Upper lobe of left lung (tissue), 6 donors: Measurements from ENCODE around the gene WBP1. TPM values are rescaled to one million over a fixed set of nuclear protein-coding genes. Genes with fewer than 3 reads are reported as not detected.

Experiments
- ATAC-seq, 2 donors: fragments of 200-7000 bp; cut with Tn5 transposase; one replicate each; pipeline ENCODE4 v1.9.1; 2022; ENCODE audit warnings: mild to moderate bottlenecking in 2 of 2, moderate library complexity in 2 of 2; ENCODE audit not compliant: low FRiP score in 2 of 2
- DNase-seq, 2 donors: peaks; one replicate each; pipeline ENCODE4 v3.0.0-alpha.2; 2019 to 2020
- H3K27ac ChIP-seq, 4 donors: fragments of 200-600 bp; sonication (generic); one replicate each; pipeline ENCODE4 v1.5.1; 2016 to 2019
- H3K27me3 ChIP-seq, 4 donors: fragments of 200-600 bp; sonication (generic); one replicate each; pipeline ENCODE4 v1.5.1; 2017 to 2019
- H3K36me3 ChIP-seq, 4 donors: fragments of 200-600 bp; sonication (generic); one replicate each; pipeline ENCODE4 v1.5.1; 2016 to 2019
- H3K4me1 ChIP-seq, 4 donors: fragments of 200-600 bp; sonication (generic); one replicate each; pipeline ENCODE4 v1.5.1; 2018 to 2019
- H3K4me3 ChIP-seq, 4 donors: fragments of 200-600 bp; sonication (generic); one replicate each; pipeline ENCODE4 v1.5.1; 2017 to 2019; ENCODE audit warnings: mild to moderate bottlenecking in 2 of 4, moderate library complexity in 1 of 4
- H3K9me3 ChIP-seq, 4 donors: fragments of 200-600 bp; sonication (generic); one replicate each; pipeline ENCODE4 v1.5.1; 2018 to 2019
- EP300 ChIP-seq, 4 donors: sonication (generic); formaldehyde crosslinking; IDR thresholded peaks; one replicate each; pipeline ENCODE4 v1.5.1; 2017; ENCODE audit warnings: antibody characterized with exemption in 4 of 4, control low read depth in 2 of 4
- POLR2A ChIP-seq, 4 donors: fragments of 450-650 bp; IDR thresholded peaks; one replicate each; pipeline ENCODE4 v1.5.1; 2016 to 2017; ENCODE audit warnings: antibody characterized with exemption in 4 of 4, mild to moderate bottlenecking in 2 of 4
- POLR2AphosphoS5 ChIP-seq, 2 donors: sonication (generic); formaldehyde crosslinking; IDR thresholded peaks; one replicate each; pipeline ENCODE4 v1.5.1; 2017; ENCODE audit warnings: antibody characterized with exemption in 2 of 2
- WGBS, 2 donors: methylation state at CpG; one replicate each; pipeline ENCODE4 v1.1.5; 2017 to 2018; 5-methylcytosine and 5-hydroxymethylcytosine counted together
- total RNA-seq, 6 donors: library from RNA; depleted of rRNA in 4 of 6; stranded (reverse); fragments of >200 nt in 4 of 6; gene quantifications; one replicate each; pipeline versions ENCODE4 v1.1.0 to v1.2.1, GENCODE V29; 2016 to 2021
- TF ChIP-seq, protein P1 (sequence below), 6 experiments: fragments of 450-650 bp in 4 of 6; fragments of 200-600 bp in 2 of 6; sonication (generic) in 2 of 6; IDR thresholded peaks; one replicate each; pipeline ENCODE4 v1.5.1; 2016 to 2019; ENCODE audit warnings: antibody characterized with exemption in 6 of 6
- donor health status: DM: no; HTN: no; CAD: no; lungs with moderate emphysema.
- donor health status: DM: no; HTN: yes; CAD: no; lungs with severe emphysema.

The WBP1 gene
- total RNA-seq, 6 donors from 2014 or later, result 34.7 to 109 (median 51.3) TPM

DNA sequence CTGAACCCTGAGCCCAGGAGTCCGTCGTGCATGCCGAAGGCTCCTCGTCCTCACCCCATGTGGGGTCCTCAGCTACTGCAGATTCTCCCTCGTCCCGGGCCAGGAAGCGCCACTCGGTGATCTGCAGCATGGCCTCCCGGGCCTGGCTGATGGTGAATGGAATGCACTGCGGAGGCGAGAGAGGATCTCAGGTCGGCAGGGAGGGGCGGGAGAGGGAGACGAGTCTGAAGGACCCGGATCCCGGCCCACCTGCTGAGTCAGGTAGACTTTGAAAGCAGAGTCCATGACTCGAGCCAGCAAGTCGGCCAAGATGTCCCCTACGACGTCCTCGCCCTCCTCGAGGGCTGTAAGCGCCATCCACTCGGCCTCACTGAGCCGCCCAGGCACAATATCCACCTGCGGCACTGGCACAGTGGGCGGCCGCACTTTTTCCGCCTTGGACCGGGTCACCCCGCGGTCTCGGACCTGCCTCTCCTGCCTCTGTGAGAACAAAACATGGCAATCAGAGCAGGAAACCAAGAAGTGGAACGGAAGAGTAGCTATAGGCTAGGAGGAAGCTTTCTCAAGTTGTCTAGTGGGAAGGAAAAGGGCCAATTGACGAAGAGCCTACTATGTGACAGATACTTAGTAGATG, 42.4 kb upstream of the WBP1 start:
- Histone ChIP-seq H3K9me3 (no peaks in the 10 kb centered on the region), H3K4me3 (peak overlapping the region in 3 of 4 donors; percentile 50 to 57 (median 54)), H3K4me1 (peaks cover 11 to 24% (median 22%) of the 10 kb centered on the region in 4 donors), H3K36me3 (no peaks in the 10 kb centered on the region), H3K27ac (peak overlapping the region in 2 of 4 donors; percentile 7 to 67), H3K27me3 (no peaks in the 10 kb centered on the region)
- DNase-seq, result peak in 1 of 2 donors; percentile 76
- ATAC-seq, result peak in 1 of 2 donors; percentile 12
- 64 to 68% methylated on average over 28 to 35 of the region's 35 CpGs for WGBS, 2 donors
- TF ChIP-seq EP300 (IDR thresholded peaks at IDR 0.05), result no peak
- no peak for TF ChIP-seq POLR2AphosphoS5 (IDR thresholded peaks at IDR 0.05)
- TF ChIP-seq, protein P1, sequence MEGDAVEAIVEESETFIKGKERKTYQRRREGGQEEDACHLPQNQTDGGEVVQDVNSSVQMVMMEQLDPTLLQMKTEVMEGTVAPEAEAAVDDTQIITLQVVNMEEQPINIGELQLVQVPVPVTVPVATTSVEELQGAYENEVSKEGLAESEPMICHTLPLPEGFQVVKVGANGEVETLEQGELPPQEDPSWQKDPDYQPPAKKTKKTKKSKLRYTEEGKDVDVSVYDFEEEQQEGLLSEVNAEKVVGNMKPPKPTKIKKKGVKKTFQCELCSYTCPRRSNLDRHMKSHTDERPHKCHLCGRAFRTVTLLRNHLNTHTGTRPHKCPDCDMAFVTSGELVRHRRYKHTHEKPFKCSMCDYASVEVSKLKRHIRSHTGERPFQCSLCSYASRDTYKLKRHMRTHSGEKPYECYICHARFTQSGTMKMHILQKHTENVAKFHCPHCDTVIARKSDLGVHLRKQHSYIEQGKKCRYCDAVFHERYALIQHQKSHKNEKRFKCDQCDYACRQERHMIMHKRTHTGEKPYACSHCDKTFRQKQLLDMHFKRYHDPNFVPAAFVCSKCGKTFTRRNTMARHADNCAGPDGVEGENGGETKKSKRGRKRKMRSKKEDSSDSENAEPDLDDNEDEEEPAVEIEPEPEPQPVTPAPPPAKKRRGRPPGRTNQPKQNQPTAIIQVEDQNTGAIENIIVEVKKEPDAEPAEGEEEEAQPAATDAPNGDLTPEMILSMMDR (IDR thresholded peaks at IDR 0.05), result no peak
- no peak for TF ChIP-seq POLR2A (IDR thresholded peaks at IDR 0.05)

DNA sequence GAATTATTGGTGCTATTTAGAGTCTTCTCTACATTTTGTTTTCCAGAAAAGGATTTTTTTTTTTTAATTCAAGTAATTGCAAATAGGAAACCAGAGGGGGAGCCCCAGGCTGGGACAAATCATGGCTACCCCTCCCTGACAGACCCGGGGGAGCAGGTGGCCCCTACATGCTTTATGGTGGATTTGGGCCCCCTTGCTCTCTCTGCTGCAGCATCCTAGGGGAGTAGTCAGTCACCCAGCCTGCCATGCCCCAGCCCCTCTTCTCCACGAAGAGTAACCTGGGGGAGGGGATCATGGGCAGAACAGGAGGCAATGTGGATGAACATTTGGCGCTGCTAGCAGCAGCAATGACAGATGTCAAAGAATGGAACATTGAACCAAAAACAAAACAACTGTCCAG, 41.5 kb upstream of the WBP1 start:
- no peak overlapping the region for H3K4me3 ChIP-seq
- no peaks in the 10 kb centered on the region for H3K36me3 ChIP-seq
- TF ChIP-seq EP300 (IDR thresholded peaks at IDR 0.05) (no peak), POLR2AphosphoS5 (IDR thresholded peaks at IDR 0.05) (no peak), POLR2A (IDR thresholded peaks at IDR 0.05) (no peak)
- TF ChIP-seq, protein P1 (IDR thresholded peaks at IDR 0.05), result no peak
- H3K27me3 ChIP-seq, result no peaks in the 10 kb centered on the region
- H3K4me1 ChIP-seq, result peaks cover 13 to 28% (median 26%) of the 10 kb centered on the region in 4 donors
- H3K27ac ChIP-seq, result no peak overlapping the region
- no peaks in the 10 kb centered on the region for H3K9me3 ChIP-seq
- ATAC-seq (no peak), DNase-seq (no peak)
- 61 to 72% methylated on average over 3 of the region's 3 CpGs for WGBS, 2 donors

DNA sequence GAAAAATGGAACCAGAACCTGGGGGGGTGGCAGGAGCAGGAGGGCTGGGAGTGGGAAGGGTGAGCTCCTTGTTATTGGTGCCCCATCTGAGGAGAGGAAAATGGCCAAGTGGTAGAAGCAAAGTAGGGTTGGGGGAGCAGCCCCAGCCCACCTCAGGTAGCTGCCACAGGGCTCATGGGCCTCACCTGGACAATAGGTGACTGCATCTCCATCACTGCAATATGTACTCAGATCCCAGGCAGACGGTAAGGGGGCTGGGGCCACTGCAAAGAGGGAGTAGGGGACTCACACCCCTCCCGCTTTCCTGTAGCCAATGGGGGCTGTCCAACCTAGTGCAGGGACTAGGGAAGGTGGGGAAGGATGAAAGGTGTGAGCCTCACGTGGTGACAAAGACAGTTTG, 41.0 kb upstream of the WBP1 start:
- no peak for DNase-seq
- Histone ChIP-seq H3K9me3 (no peaks in the 10 kb centered on the region), H3K4me1 (peaks cover 16 to 32% (median 30%) of the 10 kb centered on the region in 4 donors), H3K27ac (no peak overlapping the region), H3K27me3 (no peaks in the 10 kb centered on the region), H3K4me3 (no peak overlapping the region), H3K36me3 (no peaks in the 10 kb centered on the region)
- ATAC-seq, result no peak
- 85 to 93% methylated on average over 3 of the region's 3 CpGs for WGBS, 2 donors
- no peak for TF ChIP-seq POLR2A (IDR thresholded peaks at IDR 0.05)
- TF ChIP-seq, protein P1 (IDR thresholded peaks at IDR 0.05), result no peak

DNA sequence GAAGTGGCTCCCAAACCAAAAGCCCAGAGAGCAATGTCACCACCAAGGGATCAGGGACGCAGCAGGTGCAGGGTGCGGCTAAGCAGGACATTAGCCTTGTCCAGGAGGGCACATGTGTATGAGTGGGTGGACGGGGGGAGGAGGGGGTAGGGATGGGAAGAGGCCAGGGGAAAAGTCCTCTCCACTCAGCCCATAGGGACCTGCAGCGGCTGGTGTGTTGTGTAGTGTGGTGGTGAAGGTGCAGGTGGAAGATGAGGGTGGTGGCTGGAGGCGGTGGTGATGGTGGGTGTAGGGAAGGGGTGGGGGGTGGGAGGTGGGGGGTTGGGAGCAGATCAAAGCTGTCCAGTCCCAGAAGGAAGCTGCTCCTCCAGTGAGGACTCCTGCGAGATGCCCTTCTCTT, 40.5 kb upstream of the WBP1 start:
- Histone ChIP-seq H3K4me1 (peaks cover 16 to 35% (median 33%) of the 10 kb centered on the region in 4 donors), H3K4me3 (no peak overlapping the region), H3K36me3 (no peaks in the 10 kb centered on the region), H3K27ac (no peak overlapping the region), H3K27me3 (no peaks in the 10 kb centered on the region), H3K9me3 (no peaks in the 10 kb centered on the region)
- WGBS, 2 donors, result 88% methylated on average over 5 to 6 of the region's 6 CpGs
- no peak for TF ChIP-seq POLR2A (IDR thresholded peaks at IDR 0.05)
- no peak for TF ChIP-seq POLR2AphosphoS5 (IDR thresholded peaks at IDR 0.05)
- no peak for TF ChIP-seq EP300 (IDR thresholded peaks at IDR 0.05)
- TF ChIP-seq, protein P1 (IDR thresholded peaks at IDR 0.05), result no peak
- ATAC-seq, result no peak
- no peak for DNase-seq

DNA sequence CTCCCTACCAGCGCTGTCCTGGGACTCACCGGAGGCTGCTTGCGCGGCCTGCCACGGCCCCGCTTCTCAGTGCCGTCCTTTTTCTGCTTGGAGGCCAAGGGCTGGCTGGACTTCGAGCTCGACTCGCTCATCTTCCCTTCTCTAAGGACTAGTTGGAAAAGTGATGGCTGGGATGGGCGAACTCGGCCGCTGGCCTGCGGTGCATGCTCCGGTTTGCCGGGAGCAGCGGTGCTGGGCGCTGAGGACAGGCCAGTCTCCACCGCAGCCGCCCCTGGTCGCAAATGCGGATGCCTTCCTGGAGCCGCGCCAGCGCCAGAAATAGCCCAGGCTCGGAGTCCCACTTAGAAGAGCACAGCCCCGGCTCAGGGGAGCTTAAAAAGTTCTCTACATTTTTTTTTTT, 39.9 kb upstream of the WBP1 start:
- H3K27ac ChIP-seq, result no peak overlapping the region
- peaks cover 16 to 35% (median 33%) of the 10 kb centered on the region in 4 donors for H3K4me1 ChIP-seq
- H3K9me3 ChIP-seq, result no peaks in the 10 kb centered on the region
- DNase-seq (peak in 1 of 2 donors; percentile 83), ATAC-seq (no peak)
- H3K27me3 ChIP-seq, result no peaks in the 10 kb centered on the region
- 74 to 87% methylated on average over 19 to 27 of the region's 27 CpGs for WGBS, 2 donors
- H3K4me3 ChIP-seq, result no peak overlapping the region
- no peak for TF ChIP-seq POLR2AphosphoS5 (IDR thresholded peaks at IDR 0.05)
- H3K36me3 ChIP-seq, result no peaks in the 10 kb centered on the region
